K562 (cell line): Measurements from ENCODE around the gene KLHL33. TPM values are rescaled to one million over a fixed set of nuclear protein-coding genes. Genes with fewer than 3 reads are reported as not detected.

Experiments used
- ATAC-seq: fragments of 200-7000 bp; cut with Tn5 transposase; 3 replicates; pipeline ENCODE4 v1.9.1; 2020; ENCODE audit warnings: moderate library complexity
- BruUV-seq: library from RNA; stranded (reverse); fragments of 400-500 nt; replicated peaks from 2 replicates; lab custom pipeline; 2021; lab: Mats Ljungman, UMichigan
- CTCF ChIA-PET: fragments of 300-600 bp; formaldehyde crosslinking; extraction: SDS; loops from one replicate; lab custom pipeline; 2021; ENCODE audit warnings: low intra/inter-chr PET ratio; lab: Yijun Ruan, JAX
- POLR2A ChIA-PET: fragments of 300-600, 350-650 bp; sonication (Branson Sonifier 250); formaldehyde crosslinking; extraction: SDS; loops from one replicate; lab custom pipeline; 2021; ENCODE audit warnings: antibody characterized with exemption, inconsistent platforms; lab: Yijun Ruan, JAX
- DNase-seq, 4 experiments: peaks; one replicate each; pipeline versions ENCODE4 v3.0.0 to v3.0.0-alpha.2; 2011 to 2018; ENCODE audit warnings: low spot score in 3 of 4, mixed read lengths in 3 of 4; ENCODE audit errors: extremely low read depth in 1 of 4
- FAIRE-seq: peaks from 2 replicates; lab custom pipeline; 2011; peaks lifted over from hg19 to GRCh38; lab: Jason Lieb, UNC
- H2AFZ ChIP-seq: 2 replicates; pipeline ENCODE4 v1.6.0; 2011; ENCODE audit warnings: low read depth, low read length, control low read depth, inconsistent platforms
- H3K27ac ChIP-seq: fragments of 200-600 bp; 3 replicates; pipeline ENCODE4 v1.8.0; 2011; ENCODE audit warnings: low read depth, mild to moderate bottlenecking, control low read depth, inconsistent platforms, low read length, moderate library complexity, mixed read lengths; ENCODE audit errors: extremely low read depth
- H3K27me3 ChIP-seq, 2 experiments: fragments of 300-600 bp in 1 of 2; 2 replicates in 1 of 2; 3 replicates in 1 of 2; pipeline versions ENCODE4 v1.6.0 to v1.8.0; 2011; ENCODE audit warnings: inconsistent platforms in 2 of 2, low read length in 2 of 2, mild to moderate bottlenecking in 1 of 2, mixed read lengths in 1 of 2, moderate library complexity in 1 of 2; ENCODE audit not compliant: control insufficient read depth in 2 of 2, insufficient read depth in 2 of 2
- H3K36me3 ChIP-seq: fragments of 300-600 bp; 3 replicates; pipeline ENCODE4 v1.8.0; 2011; ENCODE audit warnings: mild to moderate bottlenecking, low read length, inconsistent platforms; ENCODE audit not compliant: control insufficient read depth, insufficient read depth
- H3K4me1 ChIP-seq, 2 experiments: fragments of 200-600 bp in 1 of 2; replicated peaks in 1 of 2; 2 replicates in 1 of 2; 3 replicates in 1 of 2; pipeline versions ENCODE4 v1.5.1 to v1.8.0; 2011; ENCODE audit warnings: inconsistent platforms in 2 of 2, low read length in 2 of 2, mild to moderate bottlenecking in 1 of 2, mixed read lengths in 1 of 2, moderate library complexity in 1 of 2; ENCODE audit not compliant: control insufficient read depth in 2 of 2, insufficient read depth in 2 of 2
- H3K4me2 ChIP-seq: 2 replicates; pipeline ENCODE4 v1.6.1; 2011; ENCODE audit warnings: low read length, control low read depth, inconsistent platforms, mixed read lengths; ENCODE audit not compliant: insufficient read depth
- H3K4me3 ChIP-seq: fragments of 200-600 bp; sonication (generic), shearing (Covaris generic); 2 replicates; pipeline ENCODE4 v1.5.1; 2016; ENCODE audit warnings: control low read depth, inconsistent platforms
- H3K79me2 ChIP-seq: fragments of 200-600 bp; 3 replicates; pipeline ENCODE4 v1.8.0; 2011; ENCODE audit warnings: low read length, inconsistent platforms; ENCODE audit not compliant: control insufficient read depth, insufficient read depth
- H3K9ac ChIP-seq, 2 experiments: 2 replicates each; pipeline versions ENCODE4 v1.6.0 to v1.6.1; 2011; ENCODE audit warnings: low read depth in 2 of 2, low read length in 2 of 2, control low read depth in 1 of 2, inconsistent platforms in 1 of 2, mild to moderate bottlenecking in 1 of 2, mixed read lengths in 1 of 2; ENCODE audit not compliant: insufficient read depth in 1 of 2
- H3K9me1 ChIP-seq: one replicate; pipeline ENCODE4 v1.6.0; 2011; ENCODE audit warnings: inconsistent platforms, mild to moderate bottlenecking, low read length, moderate library complexity; ENCODE audit not compliant: control insufficient read depth, insufficient read depth
- H3K9me3 ChIP-seq: replicated peaks from 2 replicates; pipeline ENCODE4 v1.5.1; 2011; ENCODE audit warnings: low read depth, low read length, inconsistent platforms; ENCODE audit not compliant: control insufficient read depth, insufficient read depth
- H4K20me1 ChIP-seq: replicated peaks from 2 replicates; pipeline ENCODE4 v1.6.1; 2011; ENCODE audit warnings: low read length, inconsistent platforms, mixed read lengths; ENCODE audit not compliant: control insufficient read depth, insufficient read depth
- BCOR ChIP-seq: fragments of 450-650 bp; IDR thresholded peaks from 2 replicates; pipeline ENCODE4 v1.6.1; 2016
- BRD9 ChIP-seq: fragments of 450-650 bp; IDR thresholded peaks from 2 replicates; pipeline ENCODE4 v1.6.1; 2018; ENCODE audit warnings: low read depth; ENCODE audit not compliant: partially characterized antibody
- CBFA2T3 ChIP-seq: fragments of 450-650 bp; IDR thresholded peaks from 2 replicates; pipeline ENCODE4 v1.6.1; 2017
- CEBPG ChIP-seq, 3 experiments: fragments of 200-800 bp in 1 of 3; sonication (Bioruptor generic) in 1 of 3; sonication (generic) in 1 of 3; formaldehyde crosslinking in 1 of 3; IDR thresholded peaks in 2 of 3; conservative IDR thresholded peaks in 1 of 3; 2 replicates each; pipeline versions ENCODE4 v1.6.1 to v1.8.0; 2016 to 2022; ENCODE audit warnings: missing compliant biosample characterization in 2 of 3, missing genetic modification characterization in 2 of 3, mild to moderate bottlenecking in 1 of 3, missing genetic modification reagents in 1 of 3
- EHMT2 ChIP-seq: fragments of 450-650 bp; IDR thresholded peaks from 2 replicates; pipeline ENCODE4 v1.6.1; 2018; ENCODE audit warnings: antibody characterized with exemption
- ELK3 ChIP-seq: fragments of 450-650 bp; formaldehyde crosslinking; IDR thresholded peaks from 2 replicates; pipeline ENCODE4 v1.4.0; 2020; ENCODE audit warnings: mild to moderate bottlenecking
- GTF2B ChIP-seq: IDR thresholded peaks from 2 replicates; pipeline ENCODE4 v1.6.1; 2011; ENCODE audit not compliant: insufficient read length; ENCODE audit errors: extremely low read depth
- MEF2A ChIP-seq: IDR thresholded peaks from 2 replicates; pipeline ENCODE4 v1.6.1; 2011; ENCODE audit warnings: low read depth, mild to moderate bottlenecking, low read length, moderate library complexity; ENCODE audit not compliant: control insufficient read depth
- MEF2D ChIP-seq: conservative IDR thresholded peaks from 2 replicates; pipeline ENCODE4 v1.6.1; 2016; ENCODE audit warnings: low read depth, missing genetic modification characterization, missing compliant biosample characterization
- PRDM10 ChIP-seq: fragments of 450-650 bp; IDR thresholded peaks from 2 replicates; pipeline ENCODE4 v1.6.1; 2018; ENCODE audit not compliant: partially characterized antibody
- RFX1 ChIP-seq: fragments of 450-650 bp; IDR thresholded peaks from 2 replicates; pipeline ENCODE4 v1.6.1; 2016; ENCODE audit warnings: mild to moderate bottlenecking, moderate library complexity
- WGBS: fragments of 100-300 bp; shearing (Covaris generic); methylation state at CpG from one replicate; pipeline ENCODE4 v1.1.6; 2016; ENCODE audit warnings: low coverage, mixed read lengths; ENCODE audit not compliant: insufficient coverage; ENCODE audit errors: missing lambda C conversion rate; 5-methylcytosine and 5-hydroxymethylcytosine counted together
- in situ Hi-C: fragments of 300-500 bp; cut with MboI; formaldehyde crosslinking; loops from 4 replicates; pipeline ENCODE4 v1.15.0; 2018; ENCODE audit warnings: inconsistent platforms, mixed read lengths
- intact Hi-C: fragments of 100-400 bp; cut with micrococcal nuclease; formaldehyde crosslinking; loops from 2 replicates; pipeline ENCODE4 v1.14.2; 2022
- polyA plus RNA-seq, 8 experiments: library from polyadenylated mRNA; depleted of rRNA in 4 of 8; stranded (reverse) in 5 of 8; unstranded in 3 of 8; fragments of >200 nt; fragmentation: Nextera tagmentation in 2 of 8; fragmentation: Illumina TruSeq in 1 of 8; extraction: Ambion mirVana in 2 of 8; extraction: Trizol in 1 of 8; gene quantifications; 2 replicates each; pipeline versions ENCODE4 v1.2.1 to v1.2.3, GENCODE V29; 2011 to 2014; ENCODE audit warnings: inconsistent platforms in 1 of 8, missing spikeins in 1 of 8
- total RNA-seq, 7 experiments: library from RNA; depleted of rRNA in 6 of 7; stranded (reverse); fragments of >200 nt in 6 of 7; fragmentation: Illumina TruSeq in 2 of 7; extraction: Trizol in 2 of 7; gene quantifications; 2 replicates each; pipeline versions ENCODE4 v1.2.1 to v1.2.3, GENCODE V29; 2011 to 2021; ENCODE audit warnings: low replicate concordance in 1 of 7
- TF ChIP-seq, protein P1 (sequence below): fragments of 250-450 bp; sonication (Bioruptor Pico); IDR thresholded peaks from 2 replicates; pipeline ENCODE4 v1.4.0; 2020; ENCODE audit warnings: mild to moderate bottlenecking
- TF ChIP-seq, protein P2 (sequence below): fragments of 450-650 bp; formaldehyde crosslinking; IDR thresholded peaks from 2 replicates; pipeline ENCODE4 v1.4.0; 2020; ENCODE audit warnings: mild to moderate bottlenecking, moderate library complexity

Gene KLHL33
- total and polyA plus RNA-seq, 9 of the 15 experiments (the other 6 are each of a cell fraction or from before 2014, with no cell fraction given) = 0.04 to 0.27 (median 0.13) TPM; not detected in 6

DNA sequence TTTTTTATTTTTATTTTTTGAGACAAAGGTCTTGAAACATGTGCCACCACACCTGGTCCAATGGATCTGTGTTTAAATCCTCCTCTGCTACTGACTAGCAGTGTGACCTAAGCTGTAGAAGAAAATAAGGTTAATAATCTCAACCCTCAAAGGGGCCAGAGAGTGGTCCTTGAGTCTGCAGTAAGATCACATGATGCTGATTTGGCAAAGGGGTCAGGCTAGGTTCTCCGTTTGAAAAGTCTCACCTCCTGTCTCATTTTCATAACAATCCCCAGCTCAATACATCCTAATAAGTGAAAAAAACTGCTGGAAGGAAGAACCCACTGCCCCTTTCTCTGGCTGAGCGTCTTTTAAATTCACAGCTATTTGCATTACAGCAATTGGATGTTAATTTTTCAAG is 14.7 kb downstream of the KLHL33 start:
- Histone ChIP-seq H3K4me2 (no peak overlapping the region), H3K9me1 (no peaks in the 10 kb centered on the region), H3K4me3 (no peak overlapping the region), H3K79me2 (no peaks in the 10 kb centered on the region), H3K4me1 (peaks cover 0 to 3% of the 10 kb centered on the region in 2 experiments; a peak in 2 of 5 replicates), H4K20me1 (no peaks in the 10 kb centered on the region), H3K27ac (no peak overlapping the region), H3K9me3 (no peaks in the 10 kb centered on the region), H3K9ac (no peak overlapping the region), H2AFZ (no peak overlapping the region), H3K36me3 (no peaks in the 10 kb centered on the region), H3K27me3 (no peaks in the 10 kb centered on the region)
- DNase-seq (no peak), FAIRE-seq (no peak), ATAC-seq (no peak)
- ChIA-PET CTCF (interaction anchor here (0.7 kb wide), 1 partner anchor 29 kb away, joined by 4 read pairs; no protein-coding TSS in a partner anchor), POLR2A (no interaction called here)
- 17% methylated on average over 2 of the region's 2 CpGs for WGBS
- in situ Hi-C loops (no loop called here), intact Hi-C loops (no loop called here)
- no TSS peak for BruUV-seq
- TF ChIP-seq MEF2D = no peak
- no peak for TF ChIP-seq EHMT2
- TF ChIP-seq, protein P1, sequence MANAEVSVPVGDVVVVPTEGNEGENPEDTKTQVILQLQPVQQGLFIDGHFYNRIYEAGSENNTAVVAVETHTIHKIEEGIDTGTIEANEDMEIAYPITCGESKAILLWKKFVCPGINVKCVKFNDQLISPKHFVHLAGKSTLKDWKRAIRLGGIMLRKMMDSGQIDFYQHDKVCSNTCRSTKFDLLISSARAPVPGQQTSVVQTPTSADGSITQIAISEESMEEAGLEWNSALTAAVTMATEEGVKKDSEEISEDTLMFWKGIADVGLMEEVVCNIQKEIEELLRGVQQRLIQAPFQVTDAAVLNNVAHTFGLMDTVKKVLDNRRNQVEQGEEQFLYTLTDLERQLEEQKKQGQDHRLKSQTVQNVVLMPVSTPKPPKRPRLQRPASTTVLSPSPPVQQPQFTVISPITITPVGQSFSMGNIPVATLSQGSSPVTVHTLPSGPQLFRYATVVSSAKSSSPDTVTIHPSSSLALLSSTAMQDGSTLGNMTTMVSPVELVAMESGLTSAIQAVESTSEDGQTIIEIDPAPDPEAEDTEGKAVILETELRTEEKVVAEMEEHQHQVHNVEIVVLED (CRISPR knock-in tag) = no peak
- TF ChIP-seq ELK3 = no peak
- no peak for TF ChIP-seq CBFA2T3
- TF ChIP-seq BRD9 = no peak
- no peak for TF ChIP-seq BCOR
- TF ChIP-seq, protein P2, sequence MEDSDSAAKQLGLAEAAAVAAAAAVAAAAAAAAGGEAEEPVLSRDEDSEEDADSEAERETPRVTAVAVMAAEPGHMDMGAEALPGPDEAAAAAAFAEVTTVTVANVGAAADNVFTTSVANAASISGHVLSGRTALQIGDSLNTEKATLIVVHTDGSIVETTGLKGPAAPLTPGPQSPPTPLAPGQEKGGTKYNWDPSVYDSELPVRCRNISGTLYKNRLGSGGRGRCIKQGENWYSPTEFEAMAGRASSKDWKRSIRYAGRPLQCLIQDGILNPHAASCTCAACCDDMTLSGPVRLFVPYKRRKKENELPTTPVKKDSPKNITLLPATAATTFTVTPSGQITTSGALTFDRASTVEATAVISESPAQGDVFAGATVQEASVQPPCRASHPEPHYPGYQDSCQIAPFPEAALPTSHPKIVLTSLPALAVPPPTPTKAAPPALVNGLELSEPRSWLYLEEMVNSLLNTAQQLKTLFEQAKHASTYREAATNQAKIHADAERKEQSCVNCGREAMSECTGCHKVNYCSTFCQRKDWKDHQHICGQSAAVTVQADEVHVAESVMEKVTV (CRISPR knock-in tag) = no peak
- no peak for TF ChIP-seq GTF2B
- TF ChIP-seq PRDM10 = no peak
- TF ChIP-seq MEF2A = no peak
- TF ChIP-seq RFX1 = no peak
- TF ChIP-seq CEBPG (CRISPR knock-in tag; IDR thresholded peaks at IDR 0.05) = no peak
- no peak for TF ChIP-seq CEBPG (tag; conservative IDR thresholded peaks at IDR 0.05 in 1 of 2, IDR thresholded peaks at IDR 0.05 in 1 of 2)
